ENCODE measurements around the gene OSTN. TPM values are rescaled to one million over a fixed set of nuclear protein-coding genes. Genes with fewer than 3 reads are reported as not detected.

Gene OSTN
- total and polyA plus RNA-seq, 2 of the 13 experiments (the other 11 are each of a cell fraction or from before 2014, with no cell fraction given): not detected

GRCh38 chr3:191236646-191237045, 37.6 kb downstream of the OSTN start:
- no TSS peak for BruUV-seq (replicated peaks)
- POLR2A ChIA-PET: no interaction called here
- no peak for DNase-seq (ENCODE audit: low spot score)
- Histone ChIP-seq H3K79me2 (ENCODE audit: insufficient read depth, low read length) (no peaks in the 10 kb centered on the region), H3K4me2 (ENCODE audit: low read depth, low read length) (no peak overlapping the region), H3K36me3 (replicated peaks in 1 of 2; ENCODE audit: control insufficient read depth in 1 of 2, insufficient read depth in 2 of 2, low read length in 2 of 2) (no peaks in the 10 kb centered on the region), H3K27ac (ENCODE audit: extremely low read length, insufficient read depth, low read length) (no peak overlapping the region), H3K4me1 (ENCODE audit: insufficient read depth, low read length) (peaks cover 11% of the 10 kb centered on the region), H2AFZ (ENCODE audit: low read length) (no peak overlapping the region), H3K9me3 (ENCODE audit: low read length) (no peaks in the 10 kb centered on the region), H3K27me3 (ENCODE audit: control insufficient read depth in 1 of 2, insufficient read depth in 2 of 2, low read length in 2 of 2) (no peaks in the 10 kb centered on the region; a peak in 1 of 5 replicates), H3K9ac (ENCODE audit: insufficient read depth, low read depth, low read length) (no peak overlapping the region), H4K20me1 (ENCODE audit: insufficient read depth, low read length) (no peaks in the 10 kb centered on the region), H3K4me3 (replicated peaks in 1 of 3; ENCODE audit: insufficient read depth in 1 of 3, low read depth in 2 of 3, low read length in 3 of 3) (no peak overlapping the region)
- intact Hi-C loops (cut with micrococcal nuclease; ENCODE audit: unreplicated experiment) (no loop called here), in situ Hi-C loops (cut with HindIII; ENCODE audit: extremely low pct_ligation_motif_present, low pct_unique_long_range_greater_than_20kb) (no loop called here)
- no peak for ATAC-seq
- no peak for TF ChIP-seq ZNF430 (CRISPR knock-in tag; IDR thresholded peaks at IDR 0.05)
- no peak for TF ChIP-seq ZNF550 (CRISPR knock-in tag; IDR thresholded peaks at IDR 0.05; ENCODE audit: borderline replicate concordance)
- TF ChIP-seq ZNF850 (CRISPR knock-in tag; conservative IDR thresholded peaks at IDR 0.05): no peak
- no peak for TF ChIP-seq ZNF282 (IDR thresholded peaks at IDR 0.05; ENCODE audit: partially characterized antibody)
- no peak for TF ChIP-seq MIER2 (CRISPR knock-in tag; IDR thresholded peaks at IDR 0.05)
- no peak for TF ChIP-seq ELK4 (CRISPR knock-in tag; IDR thresholded peaks at IDR 0.05; ENCODE audit: borderline replicate concordance)
- TF ChIP-seq GATAD2A (CRISPR knock-in tag; IDR thresholded peaks at IDR 0.05): no peak
- no peak for TF ChIP-seq FOXM1 (CRISPR knock-in tag; IDR thresholded peaks at IDR 0.05)
- no peak for TF ChIP-seq EP300 (IDR thresholded peaks at IDR 0.05; ENCODE audit: low read depth in 2 of 2, low read length in 2 of 2)
- TF ChIP-seq EP300 (CRISPR knock-in tag; IDR thresholded peaks at IDR 0.05; ENCODE audit: borderline replicate concordance): no peak
- no peak for TF ChIP-seq HES4 (CRISPR knock-in tag; IDR thresholded peaks at IDR 0.05; ENCODE audit: borderline replicate concordance)
- no peak for TF ChIP-seq ZMYM2 (CRISPR knock-in tag; IDR thresholded peaks at IDR 0.05)
- TF ChIP-seq ZNF724P (CRISPR knock-in tag; IDR thresholded peaks at IDR 0.05; ENCODE audit: borderline replicate concordance): no peak
- TF ChIP-seq KMT2B (CRISPR knock-in tag; IDR thresholded peaks at IDR 0.05): no peak
- TF ChIP-seq ATAD3A (CRISPR knock-in tag; IDR thresholded peaks at IDR 0.05): no peak
- no peak for TF ChIP-seq ISL2 (CRISPR knock-in tag; IDR thresholded peaks at IDR 0.05)
- no peak for TF ChIP-seq CREBL2 (CRISPR knock-in tag; IDR thresholded peaks at IDR 0.05; ENCODE audit: borderline replicate concordance)
- 9% methylated on average over 3 of the region's 3 CpGs for WGBS (ENCODE audit: low lambda C conversion rate)
- FAIRE-seq: no peak
- CTCF ChIA-PET (ENCODE audit: low intra/inter-chr PET ratio, low total read pairs): no interaction called here

Measured in HepG2 (cell line).